AG10803 (cell line): ENCODE results near the gene TMCC1.

ENCODE experiments used
- DNase-seq: peaks from one replicate; pipeline ENCODE4 v3.0.0; 2010; ENCODE audit warnings: low read depth
- H3K4me3 ChIP-seq: 2 replicates; pipeline ENCODE4 v1.5.1; 2011; ENCODE audit warnings: mild to moderate bottlenecking, low read length, control low read depth
- CTCF ChIP-seq: conservative IDR thresholded peaks from 2 replicates; pipeline ENCODE4 v1.5.1; 2011; ENCODE audit warnings: mild to moderate bottlenecking, low read length, control low read depth, inconsistent platforms

TMCC1 gene

GRCh38 chr3:129619726-129620162, 273.8 kb downstream of the TMCC1 start:
- TF ChIP-seq CTCF: no peak
- H3K4me3 ChIP-seq: no peak overlapping the region
- no peak for DNase-seq

GRCh38 chr3:129618901-129619671, 274.4 kb downstream of the TMCC1 start:
- no peak for DNase-seq
- H3K4me3 ChIP-seq: no peak overlapping the region
- TF ChIP-seq CTCF: no peak

GRCh38 chr3:129618186-129618820, 275.2 kb downstream of the TMCC1 start:
- no peak for TF ChIP-seq CTCF
- H3K4me3 ChIP-seq: no peak overlapping the region
- DNase-seq: no peak

- no peak overlapping the region for H3K4me3 ChIP-seq
- DNase-seq: no peak
These were observed 275.9 kb downstream of the TMCC1 start for GRCh38 chr3:129617381-129618185.

GRCh38 chr3:129616713-129617112, 276.8 kb downstream of the TMCC1 start:
- no peak overlapping the region for H3K4me3 ChIP-seq
- TF ChIP-seq CTCF: no peak
- DNase-seq: peak; percentile 80

More at GRCh38 chr3:129617381-129618185, 275.9 kb downstream of the TMCC1 start:
- no peak for TF ChIP-seq CTCF

- DNase-seq: no peak
- TF ChIP-seq CTCF: no peak
- H3K4me3 ChIP-seq: no peak overlapping the region
These were observed 277.2 kb downstream of the TMCC1 start for GRCh38 chr3:129616291-129616690.
